Psoas muscle (tissue), 8 donors: ENCODE data around the gene PARP12. TPM values are rescaled to one million over a fixed set of nuclear protein-coding genes. Genes with fewer than 3 reads are reported as not detected.
A peak's percentile ranks its signal among the peaks of the same experiment; 100 is the strongest.

ENCODE experiments used
- ATAC-seq, 4 donors: fragments of 200-7000 bp; cut with Tn5 transposase; one replicate each; pipeline ENCODE4 v1.9.1; 2020; ENCODE audit warnings: moderate library complexity in 3 of 4, mild to moderate bottlenecking in 2 of 4
- DNase-seq, 2 donors: peaks; one replicate each; pipeline ENCODE4 v3.0.0-alpha.2; 2020
- H3K27ac ChIP-seq: fragments of 200-600 bp; one replicate; pipeline ENCODE4 v1.8.0; 2022
- H3K27me3 ChIP-seq, 3 donors: fragments of 200-600 bp in 1 of 3; one replicate each; pipeline versions ENCODE4 v1.6.1 to v1.8.0; 2013 to 2022; ENCODE audit warnings: low read length in 2 of 3, mild to moderate bottlenecking in 2 of 3, moderate library complexity in 1 of 3; ENCODE audit not compliant: insufficient read depth in 3 of 3
- H3K36me3 ChIP-seq, 2 donors: fragments of 200-600 bp in 1 of 2; one replicate each; pipeline versions ENCODE4 v1.6.1 to v1.8.0; 2013 to 2022; ENCODE audit warnings: low read depth in 1 of 2, mild to moderate bottlenecking in 1 of 2, moderate library complexity in 1 of 2; ENCODE audit not compliant: insufficient read depth in 1 of 2
- H3K4me1 ChIP-seq: fragments of 200-600 bp; one replicate; pipeline ENCODE4 v1.8.0; 2022
- H3K4me3 ChIP-seq: fragments of 200-600 bp; one replicate; pipeline ENCODE4 v1.8.0; 2022; ENCODE audit warnings: mild to moderate bottlenecking
- H3K9me3 ChIP-seq: fragments of 200-600 bp; one replicate; pipeline ENCODE4 v1.8.0; 2022
- WGBS, 3 donors: extraction: QIAGEN DNeasy Blood & Tissue Kit; methylation state at CpG; one replicate each; pipeline versions ENCODE4 v1.1.6 to v1.1.7; 2013; 5-methylcytosine and 5-hydroxymethylcytosine counted together
- intact Hi-C, 2 donors: fragments of 100-400 bp; cut with DNase I; formaldehyde crosslinking; loops; one replicate each; pipeline versions ENCODE4 v1.11.0 to v1.14.2; 2022
- polyA plus RNA-seq, 3 donors: library from polyadenylated mRNA; stranded (reverse); fragments of 200-250 nt; gene quantifications; one replicate each; pipeline ENCODE4 v1.2.3, GENCODE V29; 2013
- total RNA-seq, 4 donors: library from RNA; stranded (reverse); fragmentation: NEBNext Ultra II Directional in 2 of 4; extraction: Animal tissue kit (Norgen Biotek cat#: 25700) in 2 of 4; gene quantifications; one replicate each; pipeline versions ENCODE4 v1.2.1 to v1.2.4, GENCODE V29; 2021 to 2023
- TF ChIP-seq, protein P1 (sequence below): fragments of 200-600 bp; IDR thresholded peaks from one replicate; pipeline ENCODE4 v1.8.0; 2022; ENCODE audit warnings: antibody characterized with exemption
- donor health status: healthy with polysubstance abuse.
- donor health status: DM: no; HTN: no; CAD: no; lungs with moderate emphysema.
- donor health status: Bipolar disorder and iron deficiency.
- donor health status: healthy.
- donor health status: DM: yes; HTN: yes; CAD: no.
- donor health status: DM: no; HTN: no; CAD: no.
- donor health status: DM: no; HTN: no; CAD: no.
- donor health status: DM: yes; HTN: yes; CAD: no.

Gene PARP12
- total and polyA plus RNA-seq, 7 donors = 4.3 to 6.9 (median 5.2) TPM

DNA sequence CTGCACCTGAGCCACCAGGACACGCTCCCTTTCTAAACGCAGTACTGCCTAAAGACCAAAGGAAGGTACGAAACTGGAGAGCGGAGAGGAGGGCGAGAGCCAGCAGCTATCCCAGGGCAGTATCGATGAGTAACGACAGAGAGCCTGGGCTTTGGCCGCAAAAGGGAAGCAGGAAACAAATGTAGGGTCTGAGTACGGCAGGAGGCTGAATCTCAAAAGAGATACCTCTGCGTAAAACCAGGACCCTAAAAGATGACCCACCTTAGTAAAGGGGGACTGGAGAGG is 20.4 kb downstream of the PARP12 start:
- DNase-seq (no peak), ATAC-seq (no peak)
- H3K4me1 ChIP-seq = no peaks in the 10 kb centered on the region
- TF ChIP-seq, protein P1, sequence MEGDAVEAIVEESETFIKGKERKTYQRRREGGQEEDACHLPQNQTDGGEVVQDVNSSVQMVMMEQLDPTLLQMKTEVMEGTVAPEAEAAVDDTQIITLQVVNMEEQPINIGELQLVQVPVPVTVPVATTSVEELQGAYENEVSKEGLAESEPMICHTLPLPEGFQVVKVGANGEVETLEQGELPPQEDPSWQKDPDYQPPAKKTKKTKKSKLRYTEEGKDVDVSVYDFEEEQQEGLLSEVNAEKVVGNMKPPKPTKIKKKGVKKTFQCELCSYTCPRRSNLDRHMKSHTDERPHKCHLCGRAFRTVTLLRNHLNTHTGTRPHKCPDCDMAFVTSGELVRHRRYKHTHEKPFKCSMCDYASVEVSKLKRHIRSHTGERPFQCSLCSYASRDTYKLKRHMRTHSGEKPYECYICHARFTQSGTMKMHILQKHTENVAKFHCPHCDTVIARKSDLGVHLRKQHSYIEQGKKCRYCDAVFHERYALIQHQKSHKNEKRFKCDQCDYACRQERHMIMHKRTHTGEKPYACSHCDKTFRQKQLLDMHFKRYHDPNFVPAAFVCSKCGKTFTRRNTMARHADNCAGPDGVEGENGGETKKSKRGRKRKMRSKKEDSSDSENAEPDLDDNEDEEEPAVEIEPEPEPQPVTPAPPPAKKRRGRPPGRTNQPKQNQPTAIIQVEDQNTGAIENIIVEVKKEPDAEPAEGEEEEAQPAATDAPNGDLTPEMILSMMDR = no peak
- no peak overlapping the region for H3K27ac ChIP-seq
- peaks cover 0 to 2% (median 0%) of the 10 kb centered on the region in 3 donors for H3K27me3 ChIP-seq
- no peaks in the 10 kb centered on the region for H3K9me3 ChIP-seq
- intact Hi-C loops = no loop called here
- peaks cover 0 to 32% of the 10 kb centered on the region in 2 donors for H3K36me3 ChIP-seq
- H3K4me3 ChIP-seq = no peak overlapping the region
- 90 to 95% (median 92%) methylated on average over 10 of the region's 10 CpGs for WGBS, 3 donors

- Histone ChIP-seq H3K36me3 (peaks cover 0 to 31% of the 10 kb centered on the region in 2 donors), H3K9me3 (no peaks in the 10 kb centered on the region), H3K27ac (no peak overlapping the region), H3K4me3 (no peak overlapping the region), H3K27me3 (peaks cover 0 to 2% (median 0%) of the 10 kb centered on the region in 3 donors), H3K4me1 (no peaks in the 10 kb centered on the region)
- 94 to 96% (median 95%) methylated on average over 12 of the region's 12 CpGs for WGBS, 3 donors
- ATAC-seq (no peak), DNase-seq (no peak)
- intact Hi-C loops = no loop called here
- TF ChIP-seq, protein P1 = no peak
Measured at GRCh38 chr7:140041659-140042385, 20.9 kb downstream of the PARP12 start.

DNA sequence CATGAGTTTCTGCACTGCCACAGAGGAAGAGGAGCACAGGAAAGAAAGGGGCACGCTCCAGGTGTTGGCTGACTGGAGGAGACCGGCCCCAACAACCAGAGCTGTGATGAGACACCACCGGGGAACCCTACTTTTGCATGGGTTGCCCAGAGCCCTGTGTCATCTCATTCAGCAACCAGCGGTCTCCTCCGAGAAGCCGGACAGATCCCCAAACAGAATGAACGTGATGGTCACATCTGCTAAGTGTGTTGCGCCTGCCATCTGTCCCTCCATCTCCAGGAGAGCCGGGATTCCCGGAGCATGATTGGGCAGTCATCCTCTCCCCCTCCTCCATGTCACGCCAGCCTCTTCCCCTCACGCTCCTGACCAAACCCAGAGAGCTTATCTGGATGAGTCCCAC is 22.9 kb downstream of the PARP12 start:
- Histone ChIP-seq H3K4me1 (no peaks in the 10 kb centered on the region), H3K4me3 (no peak overlapping the region), H3K36me3 (peaks cover 0 to 21% of the 10 kb centered on the region in 2 donors), H3K27ac (no peak overlapping the region), H3K27me3 (no peaks in the 10 kb centered on the region), H3K9me3 (no peaks in the 10 kb centered on the region)
- ATAC-seq (peak in 1 of 4 donors; percentile 13), DNase-seq (no peak)
- WGBS, 3 donors = 89 to 93% (median 91%) methylated on average over 12 of the region's 12 CpGs
- TF ChIP-seq, protein P1 = no peak
- intact Hi-C loops = no loop called here

GRCh38 chr7:140039066-140039465 is 23.7 kb downstream of the PARP12 start:
- ATAC-seq = no peak
- 69 to 71% (median 70%) methylated on average over 7 of the region's 7 CpGs for WGBS, 3 donors
- TF ChIP-seq, protein P1 = no peak
- no peak overlapping the region for H3K27ac ChIP-seq
- intact Hi-C loops = no loop called here
- no peaks in the 10 kb centered on the region for H3K27me3 ChIP-seq
- no peaks in the 10 kb centered on the region for H3K4me1 ChIP-seq
- peaks cover 0 to 24% of the 10 kb centered on the region in 2 donors for H3K36me3 ChIP-seq
- no peaks in the 10 kb centered on the region for H3K9me3 ChIP-seq
- DNase-seq = no peak
- no peak overlapping the region for H3K4me3 ChIP-seq
